HL-60 (cell line): ENCODE measurements around the gene JPH4.
"Not testable (repeated sequence)": the region's sequence is repeated elsewhere in the genome, so short reads cannot be mapped to it uniquely, and the experiment has no call there.

Experiments
- DNase-seq, 2 experiments: peaks; one replicate each; pipeline ENCODE4 v3.0.0-alpha.2; 2010 to 2020; ENCODE audit warnings: low read depth in 1 of 2, low spot score in 1 of 2
- H3K27ac ChIP-seq: fragments of 250-450 bp; sonication (Bioruptor Pico); replicated peaks from 2 replicates; pipeline ENCODE4 v1.5.1; 2020; ENCODE audit warnings: mild to moderate bottlenecking, moderate library complexity
- H3K27me3 ChIP-seq: fragments of 250-450 bp; sonication (Bioruptor Pico); 2 replicates; pipeline ENCODE4 v1.5.1; 2021; ENCODE audit warnings: mild to moderate bottlenecking, moderate library complexity; ENCODE audit not compliant: insufficient read depth, poor library complexity, severe bottlenecking
- H3K4me3 ChIP-seq: replicated peaks from 2 replicates; pipeline ENCODE4 v1.5.1; 2011; ENCODE audit warnings: mild to moderate bottlenecking, control low read depth, low read length; ENCODE audit not compliant: insufficient read depth
- CTCF ChIP-seq: IDR thresholded peaks from one replicate; pipeline ENCODE4 v1.5.1; 2011; ENCODE audit warnings: low read length, control low read depth, inconsistent platforms; ENCODE audit not compliant: insufficient read depth
- GABPA ChIP-seq: IDR thresholded peaks from 2 replicates; pipeline ENCODE4 v1.6.1; 2012; ENCODE audit warnings: low read depth
- POLR2AphosphoS5 ChIP-seq: IDR thresholded peaks from 2 replicates; pipeline ENCODE4 v1.6.1; 2012; ENCODE audit warnings: low read depth
- REST ChIP-seq: IDR thresholded peaks from 2 replicates; pipeline ENCODE4 v1.6.1; 2012; ENCODE audit warnings: low read depth; ENCODE audit not compliant: insufficient replicate concordance
- SPI1 ChIP-seq: IDR thresholded peaks from 2 replicates; pipeline ENCODE4 v1.6.1; 2012; ENCODE audit warnings: low read depth, mild to moderate bottlenecking, borderline replicate concordance

Gene JPH4

GRCh38 chr14:23538050-23538718 lies 40.4 kb downstream of the JPH4 start:
- Histone ChIP-seq H3K27me3 (no peaks in the 10 kb centered on the region), H3K4me3 (no peak overlapping the region), H3K27ac (no peak overlapping the region)
- no peak for TF ChIP-seq GABPA
- TF ChIP-seq POLR2AphosphoS5: no peak
- no peak for TF ChIP-seq REST
- TF ChIP-seq CTCF: no peak
- no peak for TF ChIP-seq SPI1
- DNase-seq: no peak

GRCh38 chr14:23537351-23538049 lies 41.1 kb downstream of the JPH4 start:
- no peaks in the 10 kb centered on the region for H3K27me3 ChIP-seq
- H3K4me3 ChIP-seq: no peak overlapping the region
- no peak for TF ChIP-seq SPI1
- TF ChIP-seq CTCF: no peak
- TF ChIP-seq GABPA: no peak
- TF ChIP-seq REST: no peak
- TF ChIP-seq POLR2AphosphoS5: no peak

GRCh38 chr14:23536906-23537305 lies 41.7 kb downstream of the JPH4 start:
- DNase-seq, H3K27me3 ChIP-seq, H3K4me3 ChIP-seq, H3K27ac ChIP-seq: not testable (repeated sequence)

More at GRCh38 chr14:23537351-23538049, 41.1 kb downstream of the JPH4 start:
- DNase-seq: no peak
- H3K27ac ChIP-seq: no peak overlapping the region

GRCh38 chr14:23536494-23536893 lies 42.1 kb downstream of the JPH4 start:
- H3K4me3 ChIP-seq: no peak overlapping the region
- TF ChIP-seq REST (no peak), SPI1 (no peak), CTCF (no peak), POLR2AphosphoS5 (no peak), GABPA (no peak)

More at GRCh38 chr14:23536494-23536893, 42.1 kb downstream of the JPH4 start:
- Histone ChIP-seq H3K27me3 (no peaks in the 10 kb centered on the region), H3K27ac (no peak overlapping the region)
- DNase-seq: no peak
